Endodermal cell (in vitro differentiated cells): ENCODE measurements around the gene HMGB4. TPM values are rescaled to one million over a fixed set of nuclear protein-coding genes. Genes with fewer than 3 reads are reported as not detected.

Experiments
- DNase-seq: peaks from one replicate; pipeline ENCODE4 v3.0.0-alpha.2; 2017
- H3K27ac ChIP-seq: 2 replicates; pipeline ENCODE4 v1.5.1; 2013; ENCODE audit warnings: mild to moderate bottlenecking, low read depth, low read length, moderate library complexity
- H3K27me3 ChIP-seq: 2 replicates; pipeline ENCODE4 v1.6.1; 2013; ENCODE audit warnings: mild to moderate bottlenecking, low read length, moderate library complexity; ENCODE audit not compliant: insufficient read depth, control insufficient read depth, poor library complexity, severe bottlenecking
- H3K36me3 ChIP-seq: 2 replicates; pipeline ENCODE4 v1.7.0; 2013; ENCODE audit warnings: mild to moderate bottlenecking, low read length, moderate library complexity; ENCODE audit not compliant: control insufficient read depth, insufficient read depth
- H3K4me1 ChIP-seq: one replicate; pipeline ENCODE4 v1.7.0; 2013; ENCODE audit warnings: low read length; ENCODE audit not compliant: control insufficient read depth, insufficient read depth
- H3K4me3 ChIP-seq: 2 replicates; pipeline ENCODE4 v1.5.1; 2013; ENCODE audit warnings: mild to moderate bottlenecking, low read length, moderate library complexity
- H3K9ac ChIP-seq: 2 replicates; pipeline ENCODE4 v1.6.1; 2013; ENCODE audit warnings: mild to moderate bottlenecking, low read length, moderate library complexity; ENCODE audit not compliant: poor library complexity, severe bottlenecking; ENCODE audit errors: extremely low read depth
- H3K9me3 ChIP-seq: 2 replicates; pipeline ENCODE4 v1.6.1; 2013; ENCODE audit warnings: mild to moderate bottlenecking, low read length, moderate library complexity; ENCODE audit not compliant: control insufficient read depth
- H3K27ac Mint-ChIP-seq: 2 replicates; pipeline ENCODE4 v1.8.0; 2020; ENCODE audit warnings: mixed read lengths
- H3K27me3 Mint-ChIP-seq: 2 replicates; pipeline ENCODE4 v1.8.0; 2021; ENCODE audit warnings: mild to moderate bottlenecking, mixed read lengths; ENCODE audit not compliant: insufficient read depth
- H3K36me3 Mint-ChIP-seq: 2 replicates; pipeline ENCODE4 v1.8.0; 2020; ENCODE audit warnings: low read depth, mixed read lengths
- H3K4me1 Mint-ChIP-seq: 2 replicates; pipeline ENCODE4 v1.8.0; 2020; ENCODE audit warnings: mixed read lengths
- H3K4me3 Mint-ChIP-seq: 2 replicates; pipeline ENCODE4 v1.8.0; 2020; ENCODE audit warnings: mild to moderate bottlenecking, moderate library complexity, mixed read lengths
- H3K9me3 Mint-ChIP-seq: 2 replicates; pipeline ENCODE4 v1.8.0; 2020; ENCODE audit warnings: mild to moderate bottlenecking, mixed read lengths
- WGBS, 2 experiments: methylation state at CpG; one replicate each; pipeline versions ENCODE4 v1.1.5 to v1.1.7; 2013; ENCODE audit warnings: missing lambda C conversion rate in 2 of 2, mixed read lengths in 1 of 2; ENCODE audit not compliant: insufficient coverage in 1 of 2, insufficient read length in 1 of 2; 5-methylcytosine and 5-hydroxymethylcytosine counted together
- total RNA-seq, 2 donors: library from RNA; stranded (reverse); fragmentation: NEBNext Ultra II Directional in 1 of 2; extraction: Animal tissue kit (Norgen Biotek cat#: 25700) in 1 of 2; gene quantifications; 2 replicates in 1 of 2; 3 replicates in 1 of 2; pipeline ENCODE4 v1.2.1, GENCODE V29; 2021
- TF ChIP-seq, protein P1 (sequence below): fragments of 200-600 bp; sonication (generic); conservative IDR thresholded peaks from 2 replicates; pipeline ENCODE4 v1.5.0; 2021; ENCODE audit warnings: antibody characterized with exemption, mild to moderate bottlenecking

The HMGB4 gene
- total RNA-seq, 2 donors from 2014 or later = not detected

DNA sequence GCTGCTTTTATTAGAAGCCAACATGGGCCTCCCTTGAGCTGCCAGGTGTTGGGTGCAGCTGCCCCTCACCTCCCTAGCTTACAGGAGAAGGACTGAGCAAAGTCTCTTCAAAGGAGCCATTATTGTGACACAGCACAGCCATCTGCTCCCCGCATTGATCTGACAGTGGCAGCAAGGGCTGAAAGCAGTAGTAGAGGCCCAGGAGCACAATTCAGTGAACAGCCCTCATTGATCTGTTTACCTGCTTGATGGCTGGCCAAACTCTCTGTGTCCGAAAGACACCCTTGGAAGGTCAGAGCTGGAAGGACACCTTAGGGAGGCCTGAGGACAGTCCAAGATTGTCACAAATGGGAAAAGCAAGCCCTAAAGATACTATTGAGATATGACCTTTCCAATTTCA is 14.5 kb downstream of the HMGB4 start:
- no peak overlapping the region for H3K27ac Mint-ChIP-seq
- H3K36me3 ChIP-seq = no peaks in the 10 kb centered on the region
- 93 to 100% methylated on average over 1 to 2 of the region's 2 CpGs for WGBS, 2 experiments
- no peak overlapping the region for H3K4me3 ChIP-seq
- peaks cover 14% of the 10 kb centered on the region for H3K27me3 ChIP-seq
- no peak overlapping the region for H3K9ac ChIP-seq
- H3K4me1 Mint-ChIP-seq = no peaks in the 10 kb centered on the region
- no peak overlapping the region for H3K27ac ChIP-seq
- H3K27me3 Mint-ChIP-seq = peaks cover 25% of the 10 kb centered on the region
- H3K9me3 Mint-ChIP-seq = no peaks in the 10 kb centered on the region
- peaks cover 4% of the 10 kb centered on the region for H3K9me3 ChIP-seq
- no peaks in the 10 kb centered on the region for H3K4me1 ChIP-seq
- H3K36me3 Mint-ChIP-seq = no peaks in the 10 kb centered on the region
- DNase-seq = no peak
- TF ChIP-seq, protein P1, sequence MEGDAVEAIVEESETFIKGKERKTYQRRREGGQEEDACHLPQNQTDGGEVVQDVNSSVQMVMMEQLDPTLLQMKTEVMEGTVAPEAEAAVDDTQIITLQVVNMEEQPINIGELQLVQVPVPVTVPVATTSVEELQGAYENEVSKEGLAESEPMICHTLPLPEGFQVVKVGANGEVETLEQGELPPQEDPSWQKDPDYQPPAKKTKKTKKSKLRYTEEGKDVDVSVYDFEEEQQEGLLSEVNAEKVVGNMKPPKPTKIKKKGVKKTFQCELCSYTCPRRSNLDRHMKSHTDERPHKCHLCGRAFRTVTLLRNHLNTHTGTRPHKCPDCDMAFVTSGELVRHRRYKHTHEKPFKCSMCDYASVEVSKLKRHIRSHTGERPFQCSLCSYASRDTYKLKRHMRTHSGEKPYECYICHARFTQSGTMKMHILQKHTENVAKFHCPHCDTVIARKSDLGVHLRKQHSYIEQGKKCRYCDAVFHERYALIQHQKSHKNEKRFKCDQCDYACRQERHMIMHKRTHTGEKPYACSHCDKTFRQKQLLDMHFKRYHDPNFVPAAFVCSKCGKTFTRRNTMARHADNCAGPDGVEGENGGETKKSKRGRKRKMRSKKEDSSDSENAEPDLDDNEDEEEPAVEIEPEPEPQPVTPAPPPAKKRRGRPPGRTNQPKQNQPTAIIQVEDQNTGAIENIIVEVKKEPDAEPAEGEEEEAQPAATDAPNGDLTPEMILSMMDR = no peak
- no peak overlapping the region for H3K4me3 Mint-ChIP-seq

DNA sequence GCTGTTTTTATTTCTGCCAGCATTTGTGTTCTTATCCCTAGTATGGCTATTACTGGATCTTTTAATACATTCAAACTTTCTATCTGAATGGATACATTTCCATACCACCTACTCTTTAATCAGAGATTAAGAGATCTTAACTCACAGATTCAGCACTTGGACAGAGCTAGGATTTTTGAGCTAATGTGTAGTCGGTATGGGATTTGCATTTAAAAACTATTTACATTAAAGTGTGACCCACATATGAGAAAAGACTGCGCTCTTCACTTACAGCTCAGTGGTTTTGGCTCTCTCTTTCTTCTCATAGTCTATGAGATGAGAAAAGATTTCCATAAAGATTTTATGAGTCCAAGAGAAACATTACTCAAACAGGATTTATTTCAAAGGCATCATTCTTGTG is 16.4 kb downstream of the HMGB4 start:
- no peak overlapping the region for H3K27ac ChIP-seq
- Mint-ChIP-seq H3K4me3 (no peak overlapping the region), H3K27ac (no peak overlapping the region), H3K4me1 (no peaks in the 10 kb centered on the region), H3K9me3 (no peaks in the 10 kb centered on the region), H3K36me3 (no peaks in the 10 kb centered on the region), H3K27me3 (peaks cover 20% of the 10 kb centered on the region)
- no peaks in the 10 kb centered on the region for H3K36me3 ChIP-seq
- H3K9me3 ChIP-seq = no peaks in the 10 kb centered on the region
- H3K27me3 ChIP-seq = peaks cover 14% of the 10 kb centered on the region
- WGBS, 2 experiments = 77% methylated on average over 2 of the region's 2 CpGs; no CpG with 5 or more reads in 1 of the 2 experiments
- TF ChIP-seq, protein P1 = no peak
- no peak overlapping the region for H3K4me3 ChIP-seq
- no peaks in the 10 kb centered on the region for H3K4me1 ChIP-seq
- no peak for DNase-seq
- no peak overlapping the region for H3K9ac ChIP-seq

DNA sequence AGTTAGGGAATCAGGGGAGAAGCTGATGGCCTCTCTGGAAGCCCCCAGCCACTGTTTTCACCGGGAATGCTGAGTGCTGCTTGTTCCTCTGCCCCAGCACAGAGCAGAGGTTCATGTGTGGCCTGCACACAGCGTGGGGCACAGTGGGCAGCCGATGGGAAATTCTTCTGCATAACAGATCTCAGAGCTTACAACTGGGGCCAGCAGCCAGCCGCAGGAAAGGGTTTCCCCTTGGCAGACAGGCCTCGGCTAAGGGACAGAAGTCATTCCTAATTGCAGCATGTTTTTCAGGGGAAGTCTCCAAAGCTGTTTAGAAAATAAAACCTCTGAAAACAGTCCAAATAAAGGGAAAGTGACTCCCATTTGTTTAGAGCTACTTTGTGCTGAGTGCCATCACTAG is 22.6 kb downstream of the HMGB4 start:
- Histone ChIP-seq H3K27me3 (peaks cover 14% of the 10 kb centered on the region), H3K36me3 (no peaks in the 10 kb centered on the region)
- H3K4me3 Mint-ChIP-seq = no peak overlapping the region

More for the DNA sequence above, 22.6 kb downstream of the HMGB4 start:
- TF ChIP-seq, protein P1 = no peak
- H3K4me3 ChIP-seq = no peak overlapping the region
- H3K27ac ChIP-seq = no peak overlapping the region
- DNase-seq = peak; percentile 55
- H3K36me3 Mint-ChIP-seq = no peaks in the 10 kb centered on the region
- H3K9ac ChIP-seq = no peak overlapping the region
- H3K4me1 ChIP-seq = no peaks in the 10 kb centered on the region
- 41 to 50% methylated on average over 5 of the region's 5 CpGs for WGBS, 2 experiments
- peaks cover 10% of the 10 kb centered on the region for H3K27me3 Mint-ChIP-seq
- H3K9me3 ChIP-seq = no peaks in the 10 kb centered on the region
- H3K9me3 Mint-ChIP-seq = peaks cover 4% of the 10 kb centered on the region
- no peaks in the 10 kb centered on the region for H3K4me1 Mint-ChIP-seq
- H3K27ac Mint-ChIP-seq = peak overlapping the region; percentile 0
